BE2C (cell line): ENCODE results near the gene CCT3.
A peak's percentile ranks its signal among the peaks of the same experiment; 100 is the strongest.

Experiments used
- DNase-seq: peaks from one replicate; pipeline ENCODE4 v3.0.0-alpha.2; 2020
- H3K27me3 ChIP-seq: fragments of 250-450 bp; sonication (Bioruptor Pico); 2 replicates; pipeline ENCODE4 v1.5.1; 2020; ENCODE audit warnings: mild to moderate bottlenecking
- H3K36me3 ChIP-seq: fragments of 250-450 bp; sonication (Bioruptor Pico); 2 replicates; pipeline ENCODE4 v1.5.1; 2020; ENCODE audit warnings: mild to moderate bottlenecking
- H3K4me1 ChIP-seq: fragments of 250-450 bp; sonication (Bioruptor Pico); 2 replicates; pipeline ENCODE4 v1.5.1; 2020
- H3K4me3 ChIP-seq: 2 replicates; pipeline ENCODE4 v1.5.1; 2011; ENCODE audit warnings: low read depth, low read length
- H3K9me3 ChIP-seq: fragments of 250-450 bp; sonication (Bioruptor Pico); 2 replicates; pipeline ENCODE4 v1.5.1; 2020
- TF ChIP-seq, protein P1 (sequence below): IDR thresholded peaks from 2 replicates; pipeline ENCODE4 v1.5.1; 2012; ENCODE audit warnings: mild to moderate bottlenecking, low read depth, low read length

The CCT3 gene

DNA sequence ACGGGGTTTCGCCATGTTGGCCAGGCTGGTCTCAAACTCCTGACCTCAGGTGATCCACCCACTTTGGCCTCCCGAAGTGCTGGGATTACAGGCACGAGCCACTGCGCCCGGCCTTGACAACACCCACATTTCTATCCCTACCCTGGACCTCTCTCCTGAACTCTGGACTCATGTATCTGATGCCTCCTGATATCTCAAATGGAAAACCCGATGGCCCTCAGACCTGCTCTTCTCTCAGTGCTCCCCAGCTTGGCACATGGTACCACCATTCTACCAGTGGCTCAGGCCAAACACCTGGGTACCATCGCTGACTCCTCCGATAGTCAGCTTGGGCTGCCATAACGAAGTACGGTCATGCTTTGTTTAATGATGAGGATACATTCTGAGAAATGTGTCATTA lies 22.4 kb upstream of the CCT3 start:
- H3K4me1 ChIP-seq, result no peaks in the 10 kb centered on the region
- H3K9me3 ChIP-seq, result no peaks in the 10 kb centered on the region

DNA sequence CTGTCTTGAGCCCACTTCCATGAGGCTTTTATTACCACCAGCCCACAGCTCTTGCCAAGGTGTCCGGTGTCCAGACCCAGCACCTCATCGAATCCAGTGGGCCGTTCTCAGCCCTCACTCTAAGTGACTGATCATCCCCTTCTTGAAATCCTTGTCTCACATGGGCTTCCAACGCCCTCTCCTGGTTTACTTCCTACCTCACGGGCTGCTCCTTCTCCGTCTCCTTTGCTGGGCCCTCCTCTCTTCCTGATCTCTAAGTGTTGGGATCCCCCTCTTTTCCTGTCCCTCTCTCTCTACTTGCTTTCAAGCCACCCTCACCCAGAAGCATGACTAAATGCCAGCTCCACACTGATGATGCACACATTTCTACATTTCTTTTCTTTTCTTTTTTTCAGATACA lies 21.9 kb upstream of the CCT3 start:
- H3K4me1 ChIP-seq, result no peaks in the 10 kb centered on the region
- no peaks in the 10 kb centered on the region for H3K36me3 ChIP-seq
- H3K4me3 ChIP-seq, result no peak overlapping the region
- DNase-seq, result peak; percentile 67
- TF ChIP-seq, protein P1, sequence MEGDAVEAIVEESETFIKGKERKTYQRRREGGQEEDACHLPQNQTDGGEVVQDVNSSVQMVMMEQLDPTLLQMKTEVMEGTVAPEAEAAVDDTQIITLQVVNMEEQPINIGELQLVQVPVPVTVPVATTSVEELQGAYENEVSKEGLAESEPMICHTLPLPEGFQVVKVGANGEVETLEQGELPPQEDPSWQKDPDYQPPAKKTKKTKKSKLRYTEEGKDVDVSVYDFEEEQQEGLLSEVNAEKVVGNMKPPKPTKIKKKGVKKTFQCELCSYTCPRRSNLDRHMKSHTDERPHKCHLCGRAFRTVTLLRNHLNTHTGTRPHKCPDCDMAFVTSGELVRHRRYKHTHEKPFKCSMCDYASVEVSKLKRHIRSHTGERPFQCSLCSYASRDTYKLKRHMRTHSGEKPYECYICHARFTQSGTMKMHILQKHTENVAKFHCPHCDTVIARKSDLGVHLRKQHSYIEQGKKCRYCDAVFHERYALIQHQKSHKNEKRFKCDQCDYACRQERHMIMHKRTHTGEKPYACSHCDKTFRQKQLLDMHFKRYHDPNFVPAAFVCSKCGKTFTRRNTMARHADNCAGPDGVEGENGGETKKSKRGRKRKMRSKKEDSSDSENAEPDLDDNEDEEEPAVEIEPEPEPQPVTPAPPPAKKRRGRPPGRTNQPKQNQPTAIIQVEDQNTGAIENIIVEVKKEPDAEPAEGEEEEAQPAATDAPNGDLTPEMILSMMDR, result peak; percentile 75
- no peaks in the 10 kb centered on the region for H3K9me3 ChIP-seq
- H3K27me3 ChIP-seq, result no peaks in the 10 kb centered on the region

More for the DNA sequence above, 22.4 kb upstream of the CCT3 start:
- H3K27me3 ChIP-seq, result no peaks in the 10 kb centered on the region
- TF ChIP-seq, protein P1, result no peak
- no peak for DNase-seq
- no peaks in the 10 kb centered on the region for H3K36me3 ChIP-seq
- no peak overlapping the region for H3K4me3 ChIP-seq

DNA sequence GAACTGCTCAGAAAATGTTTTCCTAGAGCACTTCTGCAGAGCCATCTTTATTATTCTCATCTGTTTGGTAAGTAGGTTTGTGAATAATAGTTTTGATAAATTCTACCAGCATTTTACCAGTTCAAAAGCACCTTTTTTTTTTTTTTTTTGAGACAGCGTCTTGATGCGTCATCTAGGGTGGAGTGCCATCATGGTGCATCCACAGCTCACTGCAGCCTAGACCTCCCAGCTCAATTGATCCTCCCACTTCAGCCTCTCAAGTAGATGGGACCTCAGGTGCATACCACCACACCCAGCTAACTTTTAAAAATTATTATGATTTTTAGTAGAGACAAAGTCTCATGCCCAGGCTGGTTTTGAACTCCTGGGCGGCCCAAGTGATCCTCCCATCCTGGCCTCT lies 21.2 kb upstream of the CCT3 start:
- Histone ChIP-seq H3K27me3 (no peaks in the 10 kb centered on the region), H3K4me1 (no peaks in the 10 kb centered on the region), H3K4me3 (no peak overlapping the region), H3K9me3 (no peaks in the 10 kb centered on the region), H3K36me3 (no peaks in the 10 kb centered on the region)
- TF ChIP-seq, protein P1, result no peak
- DNase-seq, result no peak

DNA sequence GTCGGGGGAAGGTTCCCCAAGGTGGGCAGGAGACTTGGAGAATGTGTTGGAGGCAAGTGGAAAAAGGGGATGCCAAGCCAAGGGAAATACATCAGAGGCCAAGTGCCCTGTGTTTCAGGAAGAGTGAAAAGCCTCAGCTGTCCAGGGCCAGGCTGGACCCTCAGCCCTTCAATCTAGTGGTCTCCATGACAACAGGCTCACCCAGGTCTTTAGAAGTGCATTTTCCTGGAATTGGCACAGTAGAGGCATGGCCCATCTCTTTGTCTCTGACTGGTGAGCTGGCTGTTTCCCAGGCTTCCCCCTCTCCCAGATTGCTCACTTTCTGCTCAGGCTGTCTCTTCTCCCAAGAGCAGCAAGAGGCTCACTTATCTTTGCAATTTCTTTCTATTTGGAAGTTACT lies 20.5 kb upstream of the CCT3 start:
- Histone ChIP-seq H3K27me3 (no peaks in the 10 kb centered on the region), H3K4me1 (no peaks in the 10 kb centered on the region), H3K4me3 (no peak overlapping the region), H3K36me3 (no peaks in the 10 kb centered on the region), H3K9me3 (no peaks in the 10 kb centered on the region)
- TF ChIP-seq, protein P1, result no peak
- no peak for DNase-seq

DNA sequence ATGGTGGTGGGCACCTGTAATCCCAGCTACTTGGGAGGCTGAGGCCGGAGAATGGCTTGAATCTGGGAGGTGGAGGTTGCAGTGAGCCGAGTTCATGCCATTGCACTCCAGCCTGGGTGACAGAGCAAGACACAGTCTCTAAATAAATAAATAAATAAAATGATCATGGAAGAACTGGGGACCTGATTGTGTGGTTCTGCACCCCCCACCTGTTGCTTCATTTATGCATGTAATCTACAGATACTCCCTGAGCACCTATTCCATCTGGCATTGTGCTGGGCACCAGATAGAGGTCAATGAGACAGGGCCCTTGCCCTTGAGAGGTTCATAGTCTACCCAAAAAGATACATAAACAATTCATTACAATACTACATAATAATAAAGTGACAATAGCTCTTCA lies 19.9 kb upstream of the CCT3 start:
- no peaks in the 10 kb centered on the region for H3K27me3 ChIP-seq
- TF ChIP-seq, protein P1, result no peak
- no peak for DNase-seq

DNA sequence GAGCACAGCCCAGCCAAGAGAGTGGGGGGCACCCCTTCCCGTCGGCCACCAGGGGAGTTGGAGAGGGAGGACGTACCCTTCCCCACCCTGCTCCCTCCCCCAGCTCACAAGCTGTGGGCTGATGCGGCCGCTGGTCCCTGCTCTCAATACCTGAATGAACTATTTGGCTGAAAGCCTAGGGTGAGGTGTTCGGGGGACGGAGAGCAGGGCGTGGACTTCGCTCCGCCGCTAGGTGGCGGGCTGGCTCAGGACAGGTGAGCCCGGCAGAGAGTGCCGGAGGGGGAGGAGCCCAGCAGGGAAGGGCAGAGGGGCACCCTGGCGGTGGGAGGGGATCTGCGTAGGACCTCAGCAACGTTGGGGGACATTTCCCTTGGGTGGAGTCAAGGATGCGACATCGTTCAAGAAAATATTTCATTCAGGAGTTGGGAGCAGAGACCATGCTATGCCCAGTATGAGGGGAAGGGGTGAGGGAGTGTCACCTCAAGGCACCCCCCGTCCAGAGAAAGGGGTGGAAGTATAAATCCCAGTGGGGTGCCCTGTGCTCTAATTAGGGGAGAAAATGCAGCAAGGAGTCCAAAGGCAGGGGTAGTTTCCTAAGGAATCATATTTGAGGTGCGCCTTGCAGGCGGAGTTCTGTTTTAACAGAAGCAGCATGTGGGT lies 18.9 kb upstream of the CCT3 start:
- no peaks in the 10 kb centered on the region for H3K4me1 ChIP-seq
- no peaks in the 10 kb centered on the region for H3K36me3 ChIP-seq
- H3K9me3 ChIP-seq, result no peaks in the 10 kb centered on the region
- no peak overlapping the region for H3K4me3 ChIP-seq
- TF ChIP-seq, protein P1, result peak; percentile 76
- H3K27me3 ChIP-seq, result no peaks in the 10 kb centered on the region
- DNase-seq, result peak; percentile 69

More for the DNA sequence above, 19.9 kb upstream of the CCT3 start:
- Histone ChIP-seq H3K36me3 (no peaks in the 10 kb centered on the region), H3K9me3 (no peaks in the 10 kb centered on the region), H3K4me1 (no peaks in the 10 kb centered on the region), H3K4me3 (no peak overlapping the region)
